CD4-positive, alpha-beta T cell treated with Interleukin-1 beta for 1 hour (primary cell): Measurements from ENCODE around the gene NANOS2.
A peak's percentile ranks its signal among the peaks of the same experiment; 100 is the strongest.

ENCODE experiments used
- DNase-seq, 2 donors: peaks; one replicate each; pipeline ENCODE4 v3.0.0-alpha.2; 2020 to 2022

NANOS2 gene

GRCh38 chr19:45913874-45914830, at the start of gene NANOS2:
NANOS2 (minus strand) TSS chr19:45914778; CDS start chr19:45914693, 85 bp downstream.
- DNase-seq = no peak

- no peak for DNase-seq
Observed at GRCh38 chr19:45962021-45962420, 47.4 kb upstream of the NANOS2 start.

GRCh38 chr19:45960595-45961235, 46.1 kb upstream of the NANOS2 start:
- DNase-seq = no peak

- no peak for DNase-seq
Observed at GRCh38 chr19:45959517-45960025, 45.0 kb upstream of the NANOS2 start.

GRCh38 chr19:45958769-45959516, 44.4 kb upstream of the NANOS2 start:
- DNase-seq = no peak

GRCh38 chr19:45958320-45958719, 43.7 kb upstream of the NANOS2 start:
- DNase-seq = no peak

- no peak for DNase-seq
Observed at GRCh38 chr19:45955905-45956608, 41.5 kb upstream of the NANOS2 start.

- DNase-seq = no peak
Observed at GRCh38 chr19:45954156-45954555, 39.6 kb upstream of the NANOS2 start.

- DNase-seq = no peak
Observed at GRCh38 chr19:45953676-45954075, 39.1 kb upstream of the NANOS2 start.

GRCh38 chr19:45952686-45953505, 38.3 kb upstream of the NANOS2 start:
- DNase-seq = peak; percentile 4 to 13

- DNase-seq = no peak
Observed at GRCh38 chr19:45952341-45952685, 37.7 kb upstream of the NANOS2 start.

- DNase-seq = no peak
Observed at GRCh38 chr19:45947926-45948325, 33.3 kb upstream of the NANOS2 start.

GRCh38 chr19:45940515-45940805, 25.9 kb upstream of the NANOS2 start:
- no peak for DNase-seq

GRCh38 chr19:45939792-45940514, 25.4 kb upstream of the NANOS2 start:
- DNase-seq = no peak

GRCh38 chr19:45938733-45939319, 24.2 kb upstream of the NANOS2 start:
- no peak for DNase-seq

- no peak for DNase-seq
Observed at GRCh38 chr19:45935267-45935666, 20.7 kb upstream of the NANOS2 start.

- no peak for DNase-seq
Observed at GRCh38 chr19:45934551-45935230, 20.1 kb upstream of the NANOS2 start.

- no peak for DNase-seq
Observed at GRCh38 chr19:45933759-45934158, 19.2 kb upstream of the NANOS2 start.

GRCh38 chr19:45931055-45931454, 16.5 kb upstream of the NANOS2 start:
- no peak for DNase-seq

GRCh38 chr19:45929247-45929646, 14.7 kb upstream of the NANOS2 start:
- no peak for DNase-seq
